HG02678 (cell line): ENCODE measurements around the gene FTH1.
"Not testable (repeated sequence)": the region's sequence is repeated elsewhere in the genome, so short reads cannot be mapped to it uniquely, and the experiment has no call there.

Source experiments
- ATAC-seq: cut with Tn5 transposase; IDR thresholded peaks from one replicate; pipeline ENCODE4 v1.9.1; 2021; ENCODE audit warnings: mild to moderate bottlenecking, moderate library complexity; ENCODE audit not compliant: unreplicated experiment

FTH1 gene

DNA sequence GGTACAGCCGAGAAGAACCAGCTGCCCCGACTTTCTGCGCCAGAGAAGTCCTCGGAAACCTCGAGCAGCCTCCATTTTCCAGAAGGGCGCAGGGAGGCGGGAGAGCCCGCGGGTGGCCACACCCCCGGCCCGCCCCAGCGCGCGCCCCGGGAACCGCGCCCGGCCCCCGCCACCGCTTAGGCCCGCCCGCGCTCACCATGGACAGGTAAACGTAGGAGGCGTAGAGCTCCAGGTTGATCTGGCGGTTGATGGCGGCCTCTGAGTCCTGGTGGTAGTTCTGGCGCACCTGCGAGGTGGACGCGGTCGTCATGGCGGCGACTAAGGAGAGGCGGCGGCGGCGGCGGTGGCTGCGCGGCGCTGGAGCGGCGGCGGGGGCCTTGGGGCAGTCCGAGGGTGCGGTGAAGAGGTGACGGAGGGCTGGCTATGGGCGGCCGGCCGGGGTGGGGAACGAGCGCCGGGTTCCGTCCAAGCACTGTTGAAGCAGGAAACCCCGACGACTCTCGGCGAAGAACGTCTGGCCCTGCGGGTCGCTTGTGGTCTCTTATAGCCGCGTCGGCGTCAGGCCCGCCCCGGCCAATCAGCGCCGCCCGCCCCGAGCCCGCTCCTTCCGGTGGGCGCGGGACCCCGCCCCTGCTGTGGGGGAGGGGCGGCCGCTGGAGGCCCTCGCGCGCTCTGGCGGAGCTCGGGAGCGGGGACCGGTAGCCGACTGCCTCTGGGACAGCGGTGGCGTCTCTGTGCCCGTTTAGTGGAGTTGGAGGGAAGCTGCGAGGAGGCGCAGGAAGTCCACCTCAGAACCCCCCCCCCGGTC lies at the start of gene FTH1:
Gene FTH1, minus strand, starts transcription at position 519 of the 808 bp plus-strand sequence. Its CDS starts 209 bp downstream, at position 310.
- ATAC-seq: peak; percentile 65

DNA sequence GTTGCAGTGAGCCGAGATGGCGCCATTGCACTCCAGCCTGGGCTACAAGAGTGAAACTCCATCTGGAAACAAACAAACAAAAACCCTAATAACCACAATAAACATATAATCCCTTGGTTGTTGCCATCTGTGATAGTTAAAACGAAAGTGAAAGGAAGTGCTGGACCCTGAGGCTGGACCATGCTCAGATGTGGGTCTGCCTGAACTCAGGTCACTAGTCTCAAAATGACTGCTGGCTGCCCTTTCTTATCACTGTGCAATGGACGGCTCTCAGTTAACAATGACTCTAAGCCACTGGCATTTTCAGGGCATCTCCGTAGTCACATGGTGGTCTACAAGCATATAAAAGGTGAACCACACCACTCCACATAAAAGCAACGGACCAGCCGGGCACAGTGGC lies 48.2 kb upstream of the FTH1 start:
- no peak for ATAC-seq

GRCh38 chr11:62013537-62014476 lies 46.4 kb upstream of the FTH1 start:
- ATAC-seq: no peak

DNA sequence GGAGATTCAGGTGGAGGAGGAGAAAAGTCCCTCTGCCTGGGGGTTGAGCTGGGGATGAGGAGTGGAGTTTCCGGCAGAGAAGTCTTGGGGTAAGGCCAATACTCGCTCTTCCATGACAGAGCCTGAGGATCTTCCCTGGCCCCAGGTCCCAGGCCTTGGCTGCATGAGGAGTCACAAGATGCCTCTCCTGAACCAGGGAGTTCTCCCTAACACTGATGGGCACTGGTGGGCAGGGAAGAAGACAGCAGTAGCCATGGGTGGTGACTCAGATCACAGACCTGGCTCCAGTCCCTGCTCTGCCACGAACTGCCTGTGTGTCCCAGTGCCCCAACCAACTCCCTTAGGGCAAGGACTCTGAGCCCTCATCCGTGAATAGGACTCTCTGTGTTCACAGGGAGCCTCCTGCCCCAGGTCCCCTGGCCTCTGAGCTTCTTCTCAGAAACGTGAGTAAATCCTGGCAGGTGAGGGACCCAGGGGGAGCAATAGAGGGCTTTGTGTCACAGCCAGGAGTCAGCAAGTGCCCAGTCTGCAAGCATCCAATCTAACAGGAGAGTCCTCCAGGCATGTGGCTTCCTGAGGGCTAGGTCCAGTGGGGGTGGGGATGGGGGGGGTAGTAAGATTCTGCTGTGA lies 45.5 kb upstream of the FTH1 start:
- ATAC-seq: no peak

DNA sequence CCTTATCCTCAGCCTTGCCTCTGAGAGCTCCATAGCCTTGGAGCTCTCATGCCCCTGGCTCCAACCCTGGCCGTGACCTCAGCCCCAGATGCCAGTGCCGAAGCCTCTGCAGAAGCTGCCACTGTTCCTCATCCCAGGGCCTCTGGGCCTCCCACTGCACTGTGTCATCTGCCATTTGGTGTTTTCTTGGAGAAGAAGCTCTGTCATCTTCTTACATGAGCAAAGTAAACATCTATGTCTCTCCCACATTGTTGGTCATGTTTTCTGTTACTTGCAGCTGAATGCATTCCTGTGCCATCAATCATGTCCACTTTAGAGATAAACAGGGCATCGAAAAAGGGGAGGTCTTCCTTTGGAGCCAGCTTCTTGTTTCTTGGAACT lies 45.0 kb upstream of the FTH1 start:
- no peak for ATAC-seq

- no peak for ATAC-seq
Observed at GRCh38 chr11:62011881-62012280, 44.4 kb upstream of the FTH1 start.

DNA sequence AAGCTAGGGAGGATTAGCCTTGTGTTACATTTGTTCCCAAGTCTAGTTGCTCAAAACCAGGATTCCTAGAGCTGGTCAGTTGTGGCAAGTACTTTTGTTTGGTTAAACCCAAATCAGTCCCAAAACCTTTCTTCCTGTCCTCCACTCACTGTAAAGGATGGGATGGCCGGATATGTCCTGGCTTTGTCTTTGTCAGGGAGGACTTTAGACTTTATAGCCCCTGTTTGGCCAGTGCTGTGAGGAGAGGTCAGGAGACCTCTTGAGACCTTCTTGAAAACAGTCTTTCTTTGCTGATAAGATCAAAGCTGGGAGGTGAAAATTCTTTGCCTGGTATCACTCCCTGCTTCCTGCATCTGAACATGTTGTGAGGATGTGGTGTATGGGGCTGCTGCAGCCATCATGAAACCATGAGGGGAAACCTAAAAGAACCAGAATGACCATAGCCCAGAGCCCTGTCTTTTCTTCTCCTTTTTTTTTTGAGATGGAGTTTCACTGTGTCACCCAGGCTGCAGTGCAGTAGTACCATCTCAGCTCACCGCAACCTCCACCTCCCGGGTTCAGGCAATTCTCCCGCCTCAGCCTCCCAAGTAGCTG lies 43.6 kb upstream of the FTH1 start:
- no peak for ATAC-seq

- ATAC-seq: no peak
Observed at GRCh38 chr11:62008193-62008592, 40.8 kb upstream of the FTH1 start.

GRCh38 chr11:62004473-62004872 lies 37.0 kb upstream of the FTH1 start:
- ATAC-seq: no peak

DNA sequence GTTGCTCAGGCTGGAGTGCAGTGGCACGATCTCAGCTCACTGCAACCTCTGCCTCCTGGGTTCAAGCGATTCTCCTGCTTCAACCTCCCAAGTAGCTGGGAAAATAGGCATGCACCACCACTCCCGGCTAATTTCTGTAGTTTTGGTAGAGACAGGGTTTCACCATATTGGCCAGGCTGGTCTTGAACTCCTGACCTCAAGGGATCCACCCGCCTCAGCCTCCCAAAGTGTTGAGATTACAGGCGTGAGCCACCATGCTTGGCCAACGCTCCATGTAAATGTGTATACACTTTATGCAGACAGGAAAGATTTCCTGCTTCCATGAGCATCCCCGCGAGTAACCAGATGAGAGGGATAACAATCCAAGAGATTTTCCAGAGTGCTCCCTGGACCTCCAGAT lies 34.8 kb upstream of the FTH1 start:
- ATAC-seq: not testable (repeated sequence)

DNA sequence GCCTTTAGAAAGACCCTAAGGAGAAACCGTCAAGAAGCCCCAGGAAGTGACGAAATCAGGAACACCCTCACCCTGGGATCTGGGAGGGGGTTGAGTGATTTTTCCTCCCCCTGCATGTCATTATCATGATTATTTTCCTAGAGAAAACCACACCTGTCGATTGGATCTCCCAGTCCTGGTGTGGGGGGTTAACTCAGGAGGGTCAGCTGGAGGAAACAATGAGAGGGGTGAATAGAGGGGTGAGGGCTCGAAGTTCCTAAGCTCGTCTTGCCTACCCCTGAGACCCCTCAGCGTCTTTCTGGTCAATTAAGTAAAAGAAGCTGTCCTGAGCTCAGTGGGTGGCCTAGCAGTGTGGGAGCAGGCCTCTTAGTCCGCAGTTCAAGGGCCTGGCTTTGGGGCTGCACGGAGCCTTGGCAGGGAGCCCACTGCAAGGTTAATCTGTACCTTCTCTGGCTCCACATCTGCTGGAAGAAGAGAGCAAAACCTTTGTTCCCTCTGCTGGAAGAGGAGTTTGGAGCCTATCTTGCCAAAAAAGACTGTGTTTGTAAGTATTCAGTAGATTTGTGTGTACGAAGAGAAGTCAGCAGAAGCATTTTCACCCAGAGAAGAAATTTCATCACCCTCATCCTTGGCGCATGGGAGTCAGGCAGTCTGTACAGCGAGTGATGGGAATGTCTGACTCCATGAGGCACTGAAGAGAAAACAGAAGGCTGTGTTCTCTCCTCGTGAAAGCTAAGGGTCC lies 34.2 kb upstream of the FTH1 start:
- ATAC-seq: no peak

DNA sequence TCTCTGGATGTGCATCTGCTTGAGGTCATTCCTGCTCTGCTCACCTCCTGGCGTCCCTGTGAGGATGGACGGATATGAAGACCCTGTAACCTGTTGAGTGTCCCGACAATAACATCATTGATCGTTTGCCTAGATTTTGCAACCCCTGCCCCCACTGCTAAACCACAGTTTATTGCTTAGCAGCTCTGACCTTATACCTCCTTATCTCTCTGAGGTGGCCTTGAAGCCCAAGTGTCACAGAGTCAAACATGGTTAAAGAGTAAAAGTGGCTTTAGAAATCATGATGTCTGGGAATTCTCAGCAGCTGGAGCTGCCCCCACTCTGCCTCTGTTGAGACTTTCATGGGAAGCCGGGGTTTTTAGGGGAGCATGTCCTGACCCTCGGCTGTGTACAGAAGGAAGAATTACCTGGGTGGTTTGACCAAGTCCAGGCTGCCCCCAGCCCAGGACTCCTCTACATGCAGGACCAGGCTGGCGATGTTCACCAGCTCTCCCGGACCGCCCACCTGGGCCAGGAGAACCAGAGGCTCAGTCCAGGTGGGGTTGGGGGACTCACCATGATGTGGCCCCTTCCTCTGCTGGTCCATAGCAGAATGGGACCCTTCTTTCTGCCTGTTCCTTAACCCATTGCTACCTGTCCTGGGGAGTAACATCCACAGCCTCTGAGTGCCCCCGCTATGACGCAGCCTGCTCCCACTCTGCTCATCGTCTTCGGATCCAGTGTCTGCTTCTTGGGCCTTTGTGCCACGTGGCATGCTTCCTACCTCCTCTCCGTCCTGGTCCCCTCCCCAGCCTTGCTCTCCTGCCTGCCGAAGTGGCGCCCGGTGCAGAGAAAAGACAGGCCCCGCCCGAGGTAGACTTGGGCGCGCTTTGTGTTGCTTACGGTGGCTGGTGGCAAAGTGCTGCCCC lies 33.4 kb upstream of the FTH1 start:
- ATAC-seq: no peak

DNA sequence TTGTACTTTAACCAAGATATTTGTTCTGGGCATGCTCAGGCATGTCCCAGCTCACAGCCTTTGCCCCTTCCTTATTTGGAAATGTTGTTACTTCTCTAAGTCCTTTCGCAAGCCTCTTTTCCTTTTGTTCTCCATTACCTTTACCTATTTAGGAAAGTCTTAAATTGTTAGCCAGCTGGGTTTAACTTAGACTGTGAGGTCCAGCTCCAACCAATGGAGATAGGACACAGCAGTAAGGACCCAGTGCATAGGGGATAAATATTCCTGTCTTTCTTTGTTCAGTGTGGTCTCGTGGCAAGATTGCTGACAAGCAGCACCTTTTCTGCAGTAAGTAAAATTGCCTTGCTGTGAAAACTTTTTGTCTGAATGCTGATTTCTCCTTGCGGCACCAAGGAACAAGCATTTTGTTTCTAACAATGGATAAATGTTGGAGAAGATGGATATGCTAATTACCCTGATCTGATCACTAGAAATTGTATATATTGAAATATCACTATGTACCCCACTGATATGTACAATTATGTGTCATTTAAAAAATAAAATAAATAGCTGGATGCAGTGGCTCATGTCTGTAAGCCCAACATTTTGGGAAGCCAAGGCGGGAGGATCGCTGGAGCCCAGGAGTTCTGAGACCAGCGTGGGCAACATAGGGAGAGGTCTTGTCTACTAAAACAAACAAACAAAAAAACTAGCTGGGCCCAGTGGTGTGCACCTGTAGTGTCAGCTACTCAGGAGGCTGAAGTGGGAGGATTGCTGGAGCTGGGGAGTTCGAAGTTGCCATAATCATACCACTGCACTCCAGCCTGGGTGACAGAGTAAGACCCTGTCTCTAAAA lies 31.9 kb upstream of the FTH1 start:
- no peak for ATAC-seq

DNA sequence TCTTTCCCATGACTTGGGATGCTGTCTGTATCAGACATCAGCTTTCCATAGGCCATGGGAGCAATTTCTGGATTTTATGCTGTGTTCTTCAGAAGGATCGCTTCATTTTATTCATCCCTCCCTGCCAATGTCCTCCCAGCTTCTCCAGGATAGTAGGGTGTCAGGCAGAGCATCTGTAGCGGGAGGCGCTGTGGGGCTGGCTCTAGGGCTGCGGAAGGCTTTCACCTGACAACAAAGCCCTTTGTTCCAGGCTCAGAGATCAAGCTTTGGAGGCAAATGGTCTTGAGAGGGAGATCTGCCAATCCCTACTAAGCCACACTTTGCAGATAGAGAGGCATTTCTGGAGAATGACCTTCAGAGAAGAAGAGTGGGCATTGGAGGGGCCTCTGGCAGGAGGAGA lies 29.5 kb upstream of the FTH1 start:
- ATAC-seq: no peak

GRCh38 chr11:61994981-61995380 lies 27.5 kb upstream of the FTH1 start:
- no peak for ATAC-seq

- ATAC-seq: no peak
Observed at GRCh38 chr11:61985869-61986268, 18.4 kb upstream of the FTH1 start.

DNA sequence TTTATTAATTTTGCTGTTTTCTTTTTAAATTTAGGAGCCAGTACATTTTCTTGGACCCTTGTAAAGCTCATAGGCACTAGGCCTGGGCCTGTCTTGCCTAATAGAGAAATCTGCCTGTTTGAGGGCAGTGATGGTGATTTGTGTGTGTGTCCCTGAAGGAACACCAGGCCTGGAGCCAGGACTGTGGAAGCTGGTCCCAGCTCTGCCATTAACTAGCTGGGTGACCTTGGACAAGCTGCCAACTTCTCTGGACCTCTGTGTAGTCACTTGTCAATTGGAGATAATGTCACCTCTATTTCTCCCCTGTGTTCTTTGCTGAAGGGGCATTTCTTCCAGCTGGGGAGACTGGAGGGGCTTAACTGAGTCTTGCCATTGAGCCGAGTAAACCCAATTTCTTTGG lies 16.0 kb upstream of the FTH1 start:
- ATAC-seq: no peak

GRCh38 chr11:61980783-61981541 lies 13.5 kb upstream of the FTH1 start:
- no peak for ATAC-seq
